ENCODE measurements around the gene CD4. TPM values are rescaled to one million over a fixed set of nuclear protein-coding genes. Genes with fewer than 3 reads are reported as not detected.
A peak's percentile ranks its signal among the peaks of the same experiment; 100 is the strongest.

The CD4 gene
- total RNA-seq, 4 donors from 2014 or later = 6.6 to 16.2 (median 10.1) TPM

- intact Hi-C loops (cut with DNase I) = loop anchor here (5.0 kb wide), 2 partner anchors 75 to 210 kb away; partner anchors contain the start of gene MLF2
- H3K4me3 ChIP-seq = peak overlapping the region in 3 of 4 donors; percentile 90 to 95 (median 93)
Measured at GRCh38 chr12:6827437-6827911, 38.1 kb downstream of the CD4 start.

GRCh38 chr12:6827982-6828780 lies 38.9 kb downstream of the CD4 start, which contains the start of gene P3H3:
TSS of gene P3H3 (plus strand) at chr12:6828407. CDS start at chr12:6828441, 34 bp downstream.
- peak within 1 kb of the TSS; percentile 80 to 88 (median 88) for H3K27ac ChIP-seq (replicated peaks in 1 of 4)
- under 1% methylated on average over 19 of the region's 60 CpGs for WGBS
- H3K4me1 ChIP-seq = peaks cover 24 to 56% (median 50%) of the 10 kb centered on the region in 4 donors
- H3K4me3 ChIP-seq = peak within 1 kb of the TSS; percentile 80 to 95 (median 92)
- peaks cover 0 to 23% (median under 1%) of the 10 kb centered on the region in 4 donors for H3K27me3 ChIP-seq
- DNase-seq (ENCODE audit: extremely low spot score) = no peak
- intact Hi-C loops (cut with DNase I) = loop anchor here (5.0 kb wide), 2 partner anchors 76 to 211 kb away; partner anchors contain the start of gene MLF2
- TF ChIP-seq POLR2AphosphoS5 (IDR thresholded peaks at IDR 0.05) (peak in 1 of 2 donors; percentile 42), POLR2A (IDR thresholded peaks at IDR 0.05; ENCODE audit: low read depth) (no peak), EP300 (IDR thresholded peaks at IDR 0.05) (no peak), CTCF (IDR thresholded peaks at IDR 0.05) (peak in 1 of 3 experiments; percentile 12)
- peaks cover 0 to 29% (median 12%) of the 10 kb centered on the region in 4 donors for H3K36me3 ChIP-seq
- no peaks in the 10 kb centered on the region for H3K9me3 ChIP-seq

More at GRCh38 chr12:6827437-6827911, 38.1 kb downstream of the CD4 start:
- Histone ChIP-seq H3K27me3 (peaks cover 0 to 30% (median 4%) of the 10 kb centered on the region in 4 donors), H3K4me1 (peaks cover 24 to 62% (median 56%) of the 10 kb centered on the region in 4 donors), H3K27ac (replicated peaks in 1 of 4) (peak overlapping the region; percentile 49 to 88 (median 67)), H3K36me3 (peaks cover 0 to 24% (median 12%) of the 10 kb centered on the region in 4 donors), H3K9me3 (no peaks in the 10 kb centered on the region)
- TF ChIP-seq POLR2A (IDR thresholded peaks at IDR 0.05; ENCODE audit: low read depth) (no peak), POLR2AphosphoS5 (IDR thresholded peaks at IDR 0.05) (peak; percentile 44 to 70)
- WGBS = 19% methylated on average over 8 of the region's 8 CpGs
- DNase-seq (ENCODE audit: extremely low spot score) = peak; percentile 95

GRCh38 chr12:6828781-6829535 lies 39.6 kb downstream of the CD4 start:
- Histone ChIP-seq H3K27ac (replicated peaks in 1 of 4) (peak overlapping the region; percentile 80 to 88 (median 88)), H3K27me3 (peaks cover 0 to 15% (median 0%) of the 10 kb centered on the region in 4 donors), H3K4me1 (peaks cover 24 to 54% (median 48%) of the 10 kb centered on the region in 4 donors), H3K36me3 (peaks cover 0 to 37% (median 17%) of the 10 kb centered on the region in 4 donors), H3K9me3 (no peaks in the 10 kb centered on the region), H3K4me3 (peak overlapping the region; percentile 80 to 95 (median 92))
- intact Hi-C loops (cut with DNase I) = loop anchor here (5.0 kb wide), 2 partner anchors 77 to 212 kb away; partner anchors contain the start of gene MLF2
- no peak for DNase-seq (ENCODE audit: extremely low spot score)
- TF ChIP-seq EP300 (IDR thresholded peaks at IDR 0.05) (no peak), POLR2A (IDR thresholded peaks at IDR 0.05; ENCODE audit: low read depth) (no peak), POLR2AphosphoS5 (IDR thresholded peaks at IDR 0.05) (peak; percentile 60 to 62), CTCF (IDR thresholded peaks at IDR 0.05) (no peak)
- WGBS = 1% methylated on average over 54 of the region's 71 CpGs

- peak overlapping the region; percentile 80 to 95 (median 92) for H3K4me3 ChIP-seq
- peaks cover 0 to 44% (median 22%) of the 10 kb centered on the region in 4 donors for H3K36me3 ChIP-seq
- H3K27ac ChIP-seq (replicated peaks in 1 of 4) = peak overlapping the region; percentile 80 to 88 (median 88)
- DNase-seq (ENCODE audit: extremely low spot score) = no peak
- TF ChIP-seq CTCF (IDR thresholded peaks at IDR 0.05) = peak in 1 of 3 experiments; percentile 6
- TF ChIP-seq POLR2A (IDR thresholded peaks at IDR 0.05; ENCODE audit: low read depth) = no peak
- WGBS = 32% methylated on average over 11 of the region's 19 CpGs
- H3K9me3 ChIP-seq = no peaks in the 10 kb centered on the region
- H3K4me1 ChIP-seq = peaks cover 24 to 54% (median 48%) of the 10 kb centered on the region in 4 donors
- H3K27me3 ChIP-seq = peaks cover 0 to 8% (median 0%) of the 10 kb centered on the region in 4 donors
- intact Hi-C loops (cut with DNase I) = loop anchor here (5.0 kb wide), 2 partner anchors 77 to 212 kb away; partner anchors contain the start of gene MLF2
Measured at GRCh38 chr12:6829536-6830220, 40.4 kb downstream of the CD4 start.

Measured in esophagus muscularis mucosa (tissue), 4 donors.